Activated CD8-positive, alpha-beta memory T cell treated with anti-CD3 and anti-CD28 coated beads, Interleukin-2, amount 10 ng/mL, durations not matched to agents 7 days and 5 days (primary cell): ENCODE data around the gene TTI1. TPM values are rescaled to one million over a fixed set of nuclear protein-coding genes. Genes with fewer than 3 reads are reported as not detected.
A peak's percentile ranks its signal among the peaks of the same experiment; 100 is the strongest.

Source experiments
- ATAC-seq: fragments of 150-1000 bp; cut with Tn5 transposase; one replicate; pipeline ENCODE4 v1.10.0; 2021; ENCODE audit warnings: moderate library complexity
- CTCF ChIA-PET: fragments of 350-600 bp; sonication (Branson Sonifier 250); formaldehyde crosslinking; loops from one replicate; lab custom pipeline; 2021; ENCODE audit warnings: antibody characterized with exemption; lab: Charles Lee
- DNase-seq: peaks from one replicate; pipeline ENCODE4 v3.0.0-alpha.2; 2020
- H3K27ac Mint-ChIP-seq: one replicate; pipeline ENCODE4 v1.8.0; 2021; ENCODE audit warnings: mild to moderate bottlenecking, mixed read lengths
- H3K27me3 Mint-ChIP-seq: one replicate; pipeline ENCODE4 v1.8.0; 2021; ENCODE audit warnings: mixed read lengths
- H3K36me3 Mint-ChIP-seq: one replicate; pipeline ENCODE4 v1.8.0; 2021; ENCODE audit warnings: mild to moderate bottlenecking, mixed read lengths
- H3K4me1 Mint-ChIP-seq: one replicate; pipeline ENCODE4 v1.8.0; 2021; ENCODE audit warnings: mixed read lengths
- H3K4me3 Mint-ChIP-seq: one replicate; pipeline ENCODE4 v1.8.0; 2021; ENCODE audit warnings: mild to moderate bottlenecking, moderate library complexity, mixed read lengths
- H3K9me3 Mint-ChIP-seq: one replicate; pipeline ENCODE4 v1.8.0; 2022; ENCODE audit warnings: low read depth, mixed read lengths
- total RNA-seq, 2 experiments: library from RNA; stranded (reverse); gene quantifications; one replicate each; pipeline ENCODE4 v1.2.3, GENCODE V29; 2021

Gene TTI1
- total RNA-seq, 2 experiments from 2014 or later: 34.7 to 35.0 TPM

- no peak overlapping the region for H3K4me3 Mint-ChIP-seq
- CTCF ChIA-PET: interaction anchor here (1.4 to 1.8 kb wide), 2 partner anchors 12 to 175 kb away, joined by 6 read pairs; no protein-coding TSS in a partner anchor
- no peak overlapping the region for H3K27ac Mint-ChIP-seq
- no peaks in the 10 kb centered on the region for H3K9me3 Mint-ChIP-seq
- no peak for ATAC-seq
- peaks cover 37% of the 10 kb centered on the region for H3K36me3 Mint-ChIP-seq
- DNase-seq: no peak
- no peaks in the 10 kb centered on the region for H3K27me3 Mint-ChIP-seq
- H3K4me1 Mint-ChIP-seq: peaks cover 16% of the 10 kb centered on the region
Observed at GRCh38 chr20:38046572-38046971, 13.3 kb upstream of the TTI1 start.

- no peaks in the 10 kb centered on the region for H3K27me3 Mint-ChIP-seq
- no peak overlapping the region for H3K4me3 Mint-ChIP-seq
- no peak for ATAC-seq
- H3K4me1 Mint-ChIP-seq: peaks cover 7% of the 10 kb centered on the region
- no peak overlapping the region for H3K27ac Mint-ChIP-seq
- CTCF ChIA-PET: interaction anchor here (0.8 to 1.6 kb wide), 3 partner anchors 13 to 177 kb away, joined by 3 to 7 read pairs (median 4); no protein-coding TSS in a partner anchor
- DNase-seq: no peak
- H3K9me3 Mint-ChIP-seq: no peaks in the 10 kb centered on the region
- H3K36me3 Mint-ChIP-seq: peaks cover 41% of the 10 kb centered on the region
Observed at GRCh38 chr20:38044685-38045084, 11.4 kb upstream of the TTI1 start.

GRCh38 chr20:38043512-38044300, 10.4 kb upstream of the TTI1 start:
- DNase-seq: no peak
- H3K4me3 Mint-ChIP-seq: no peak overlapping the region
- H3K4me1 Mint-ChIP-seq: peaks cover 6% of the 10 kb centered on the region
- no peak overlapping the region for H3K27ac Mint-ChIP-seq
- no peak for ATAC-seq
- no peaks in the 10 kb centered on the region for H3K9me3 Mint-ChIP-seq
- CTCF ChIA-PET: interaction anchor here (0.8 to 1.6 kb wide), 4 partner anchors 8 to 178 kb away, joined by 3 to 7 read pairs (median 4); no protein-coding TSS in a partner anchor
- H3K36me3 Mint-ChIP-seq: peaks cover 39% of the 10 kb centered on the region
- no peaks in the 10 kb centered on the region for H3K27me3 Mint-ChIP-seq

- Mint-ChIP-seq H3K4me3 (no peak overlapping the region), H3K4me1 (peaks cover 25% of the 10 kb centered on the region), H3K36me3 (peaks cover 48% of the 10 kb centered on the region)
Observed at GRCh38 chr20:38040276-38040675, 7.0 kb upstream of the TTI1 start.

GRCh38 chr20:38036366-38036765, 3.1 kb upstream of the TTI1 start:
- CTCF ChIA-PET: interaction anchor here (0.7 kb wide), 1 partner anchor 472 kb away, joined by 3 read pairs; no protein-coding TSS in a partner anchor

More at GRCh38 chr20:38040276-38040675, 7.0 kb upstream of the TTI1 start:
- no peak overlapping the region for H3K27ac Mint-ChIP-seq
- no peaks in the 10 kb centered on the region for H3K27me3 Mint-ChIP-seq
- DNase-seq: no peak
- CTCF ChIA-PET: interaction anchor here (1.5 kb wide), 1 partner anchor 17 kb away, joined by 11 read pairs; no protein-coding TSS in a partner anchor
- no peaks in the 10 kb centered on the region for H3K9me3 Mint-ChIP-seq
- no peak for ATAC-seq

GRCh38 chr20:38034961-38035360, 1.7 kb upstream of the TTI1 start:
- CTCF ChIA-PET: interaction anchor here (1.5 kb wide), 1 partner anchor 13 kb away, joined by 3 read pairs; no protein-coding TSS in a partner anchor
- DNase-seq: no peak
- H3K36me3 Mint-ChIP-seq: peaks cover 37% of the 10 kb centered on the region

More at GRCh38 chr20:38036366-38036765, 3.1 kb upstream of the TTI1 start:
- H3K36me3 Mint-ChIP-seq: peaks cover 34% of the 10 kb centered on the region
- H3K4me1 Mint-ChIP-seq: peaks cover 40% of the 10 kb centered on the region
- no peaks in the 10 kb centered on the region for H3K9me3 Mint-ChIP-seq
- no peak for ATAC-seq
- no peak for DNase-seq
- no peak overlapping the region for H3K4me3 Mint-ChIP-seq
- H3K27ac Mint-ChIP-seq: no peak overlapping the region
- H3K27me3 Mint-ChIP-seq: no peaks in the 10 kb centered on the region

GRCh38 chr20:38034108-38034649, 923 bp upstream of the TTI1 start:
- peak; percentile 21 for ATAC-seq
- CTCF ChIA-PET: interaction anchor here (0.9 to 2.2 kb wide), 8 partner anchors 13 to 855 kb away, joined by 3 to 12 read pairs (median 3); partner anchors contain the start of genes MROH8 and RPN2
- H3K27me3 Mint-ChIP-seq: no peaks in the 10 kb centered on the region
- H3K36me3 Mint-ChIP-seq: peaks cover 42% of the 10 kb centered on the region
- H3K4me3 Mint-ChIP-seq: peak overlapping the region; percentile 98
- H3K4me1 Mint-ChIP-seq: peaks cover 55% of the 10 kb centered on the region
- H3K27ac Mint-ChIP-seq: peak overlapping the region; percentile 99
- no peak for DNase-seq
- H3K9me3 Mint-ChIP-seq: no peaks in the 10 kb centered on the region

More at GRCh38 chr20:38034961-38035360, 1.7 kb upstream of the TTI1 start:
- no peak for ATAC-seq
- peaks cover 50% of the 10 kb centered on the region for H3K4me1 Mint-ChIP-seq
- peak overlapping the region; percentile 99 for H3K27ac Mint-ChIP-seq
- H3K9me3 Mint-ChIP-seq: no peaks in the 10 kb centered on the region
- H3K27me3 Mint-ChIP-seq: no peaks in the 10 kb centered on the region
- H3K4me3 Mint-ChIP-seq: peak overlapping the region; percentile 98

GRCh38 chr20:38032585-38033329, 499 bp downstream of the TTI1 start:
- H3K9me3 Mint-ChIP-seq: no peaks in the 10 kb centered on the region
- peak overlapping the region; percentile 99 for H3K27ac Mint-ChIP-seq

GRCh38 chr20:38031957-38032356, 1.3 kb downstream of the TTI1 start:
- Mint-ChIP-seq H3K27ac (peak overlapping the region; percentile 99), H3K4me1 (peaks cover 58% of the 10 kb centered on the region), H3K9me3 (no peaks in the 10 kb centered on the region), H3K27me3 (no peaks in the 10 kb centered on the region), H3K36me3 (peaks cover 47% of the 10 kb centered on the region), H3K4me3 (peak overlapping the region; percentile 98)
- DNase-seq (no peak), ATAC-seq (no peak)
- CTCF ChIA-PET: interaction anchor here (1.1 kb wide), 1 partner anchor 32 kb away, joined by 3 read pairs; no protein-coding TSS in a partner anchor

More at GRCh38 chr20:38032585-38033329, 499 bp downstream of the TTI1 start:
- H3K27me3 Mint-ChIP-seq: no peaks in the 10 kb centered on the region
- CTCF ChIA-PET: interaction anchor here (1.1 to 2.2 kb wide), 5 partner anchors 12 to 414 kb away, joined by 3 to 12 read pairs (median 3); no protein-coding TSS in a partner anchor
- DNase-seq (peak; percentile 81), ATAC-seq (peak; percentile 59)
- H3K4me1 Mint-ChIP-seq: peaks cover 64% of the 10 kb centered on the region
- peak overlapping the region; percentile 98 for H3K4me3 Mint-ChIP-seq
- H3K36me3 Mint-ChIP-seq: peaks cover 51% of the 10 kb centered on the region

GRCh38 chr20:38029453-38029852, 3.8 kb downstream of the TTI1 start:
- Mint-ChIP-seq H3K27me3 (no peaks in the 10 kb centered on the region), H3K36me3 (peaks cover 40% of the 10 kb centered on the region), H3K4me3 (no peak overlapping the region), H3K27ac (no peak overlapping the region), H3K9me3 (no peaks in the 10 kb centered on the region), H3K4me1 (peaks cover 44% of the 10 kb centered on the region)
- DNase-seq: no peak
- CTCF ChIA-PET: interaction anchor here (1.2 kb wide), 1 partner anchor 8 kb away, joined by 3 read pairs; no protein-coding TSS in a partner anchor
- no peak for ATAC-seq

- H3K4me3 Mint-ChIP-seq: no peak overlapping the region
Observed at GRCh38 chr20:38024496-38024895, 8.8 kb downstream of the TTI1 start.

GRCh38 chr20:38023181-38024001, 9.9 kb downstream of the TTI1 start:
- CTCF ChIA-PET: no interaction called here
- ATAC-seq (no peak), DNase-seq (no peak)
- H3K4me1 Mint-ChIP-seq: peaks cover 18% of the 10 kb centered on the region
- H3K27ac Mint-ChIP-seq: no peak overlapping the region
- H3K27me3 Mint-ChIP-seq: no peaks in the 10 kb centered on the region
- H3K36me3 Mint-ChIP-seq: peaks cover 40% of the 10 kb centered on the region
- no peak overlapping the region for H3K4me3 Mint-ChIP-seq
- H3K9me3 Mint-ChIP-seq: peaks cover 4% of the 10 kb centered on the region

More at GRCh38 chr20:38024496-38024895, 8.8 kb downstream of the TTI1 start:
- H3K27me3 Mint-ChIP-seq: no peaks in the 10 kb centered on the region
- DNase-seq: no peak
- peaks cover 29% of the 10 kb centered on the region for H3K4me1 Mint-ChIP-seq
- H3K36me3 Mint-ChIP-seq: peaks cover 37% of the 10 kb centered on the region
- CTCF ChIA-PET: no interaction called here
- H3K27ac Mint-ChIP-seq: no peak overlapping the region
- no peak for ATAC-seq
- no peaks in the 10 kb centered on the region for H3K9me3 Mint-ChIP-seq
